Islet of Langerhans (tissue), 1 donor: Measurements from ENCODE around the gene LY6G5C.

ENCODE experiments used
- FAIRE-seq: peaks from one replicate; lab custom pipeline; 2011; peaks lifted over from hg19 to GRCh38; lab: Jason Lieb, UNC

The LY6G5C gene

DNA sequence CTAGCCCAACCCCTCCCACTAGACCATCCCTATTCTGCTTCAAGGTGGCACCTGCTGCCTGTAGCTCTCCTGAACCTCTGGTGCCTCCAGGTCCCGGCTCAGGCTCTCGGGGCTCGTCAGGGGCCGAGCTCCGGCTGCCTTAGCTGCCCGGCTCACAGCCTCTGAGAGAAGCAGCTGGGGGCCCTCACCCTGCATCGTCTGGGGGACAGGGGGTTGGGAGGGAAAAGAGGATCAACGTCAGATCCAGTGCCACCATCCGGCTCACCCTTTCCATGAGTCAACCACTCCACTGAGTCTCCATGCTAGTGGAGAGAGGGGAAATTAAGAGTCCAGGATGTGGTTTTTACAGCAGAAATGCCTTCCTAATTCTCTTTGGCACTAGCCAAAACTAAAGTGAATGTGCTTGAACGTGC is 41.4 kb downstream of the LY6G5C start:
- no peak for FAIRE-seq

GRCh38 chr6:31639043-31639442 is 41.8 kb downstream of the LY6G5C start:
- no peak for FAIRE-seq

DNA sequence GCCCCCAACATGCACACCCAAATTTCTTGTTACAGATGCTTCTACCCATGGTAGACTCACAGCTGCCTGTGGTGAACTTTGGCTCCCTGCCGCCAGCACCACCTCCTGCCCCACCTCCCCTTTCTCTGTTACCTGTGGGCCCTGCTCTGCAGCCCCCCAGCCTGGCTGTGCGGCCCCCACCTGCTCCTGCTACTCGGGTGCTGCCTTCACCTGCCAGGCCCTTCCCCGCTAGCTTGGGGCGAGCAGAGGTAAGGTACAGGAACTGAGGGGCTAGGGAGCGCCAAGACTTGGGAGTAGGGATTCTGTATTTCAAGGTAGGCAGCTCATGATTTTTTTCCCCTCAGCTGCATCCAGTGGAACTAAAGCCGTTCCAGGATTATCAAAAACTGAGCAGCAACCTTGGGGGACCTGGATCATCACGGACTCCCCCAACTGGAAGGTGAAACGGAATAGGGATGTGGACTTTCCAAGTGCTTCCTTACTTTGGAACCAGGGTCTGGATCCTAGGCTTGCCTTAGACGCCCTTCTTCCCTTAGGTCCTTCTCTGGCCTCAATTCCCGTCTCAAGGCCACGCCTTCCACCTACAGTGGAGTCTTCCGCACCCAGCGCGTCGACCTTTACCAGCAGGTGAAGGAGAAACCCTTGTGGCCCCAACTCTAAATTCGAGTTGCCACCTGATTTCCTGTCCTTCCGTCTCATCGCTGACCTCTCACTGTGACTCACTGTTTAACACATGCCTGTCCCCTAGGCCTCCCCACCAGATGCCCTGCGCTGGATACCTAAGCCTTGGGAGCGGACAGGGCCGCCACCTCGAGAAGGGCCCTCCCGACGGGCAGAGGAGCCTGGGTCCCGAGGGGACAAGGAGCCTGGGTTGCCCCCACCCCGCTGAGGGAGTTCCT is 43.9 kb downstream of the LY6G5C start:
- FAIRE-seq = no peak

- no peak for FAIRE-seq
These were observed 45.8 kb downstream of the LY6G5C start for GRCh38 chr6:31634969-31635575.

DNA sequence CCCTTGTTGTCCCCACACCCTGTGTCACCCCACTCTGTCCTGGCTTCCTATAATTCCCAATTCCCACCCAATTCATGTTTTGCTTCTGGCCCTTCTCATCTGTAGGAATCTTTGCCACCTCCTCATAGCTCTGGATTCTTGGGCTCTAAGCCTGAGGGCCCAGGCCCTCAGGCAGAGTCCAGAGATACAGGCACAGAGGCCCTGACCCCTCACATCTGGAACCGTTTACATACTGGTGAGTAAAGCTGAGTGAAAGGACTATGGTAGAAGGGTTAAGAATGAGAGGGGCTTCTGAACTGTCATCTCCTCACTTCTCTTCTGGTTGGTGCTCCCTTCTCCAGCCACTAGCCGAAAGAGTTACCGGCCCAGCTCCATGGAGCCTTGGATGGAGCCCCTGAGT is 46.7 kb downstream of the LY6G5C start:
- FAIRE-seq = no peak

- no peak for FAIRE-seq
These were observed 47.4 kb downstream of the LY6G5C start for GRCh38 chr6:31633447-31633846.

GRCh38 chr6:31632279-31632946 is 48.5 kb downstream of the LY6G5C start:
- FAIRE-seq = no peak

DNA sequence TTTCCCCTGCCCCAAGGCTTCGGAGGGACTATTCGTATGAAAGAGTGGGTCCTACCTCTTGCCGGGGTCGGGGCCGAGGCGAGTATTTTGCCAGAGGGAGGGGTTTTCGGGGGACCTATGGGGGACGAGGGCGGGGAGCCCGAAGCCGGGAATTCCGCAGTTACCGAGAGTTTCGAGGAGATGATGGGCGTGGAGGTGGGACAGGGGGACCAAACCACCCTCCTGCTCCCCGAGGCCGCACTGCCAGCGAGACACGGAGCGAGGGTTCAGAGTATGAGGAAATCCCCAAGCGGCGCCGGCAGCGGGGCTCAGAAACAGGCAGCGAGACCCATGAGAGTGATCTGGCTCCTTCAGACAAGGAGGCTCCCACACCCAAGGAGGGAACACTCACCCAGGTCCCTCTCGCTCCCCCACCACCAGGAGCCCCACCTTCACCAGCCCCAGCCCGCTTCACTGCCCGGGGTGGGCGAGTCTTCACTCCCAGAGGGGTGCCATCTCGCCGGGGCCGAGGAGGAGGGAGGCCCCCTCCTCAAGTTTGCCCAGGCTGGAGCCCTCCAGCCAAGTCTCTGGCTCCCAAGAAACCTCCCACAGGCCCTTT is 49.1 kb downstream of the LY6G5C start:
- no peak for FAIRE-seq

DNA sequence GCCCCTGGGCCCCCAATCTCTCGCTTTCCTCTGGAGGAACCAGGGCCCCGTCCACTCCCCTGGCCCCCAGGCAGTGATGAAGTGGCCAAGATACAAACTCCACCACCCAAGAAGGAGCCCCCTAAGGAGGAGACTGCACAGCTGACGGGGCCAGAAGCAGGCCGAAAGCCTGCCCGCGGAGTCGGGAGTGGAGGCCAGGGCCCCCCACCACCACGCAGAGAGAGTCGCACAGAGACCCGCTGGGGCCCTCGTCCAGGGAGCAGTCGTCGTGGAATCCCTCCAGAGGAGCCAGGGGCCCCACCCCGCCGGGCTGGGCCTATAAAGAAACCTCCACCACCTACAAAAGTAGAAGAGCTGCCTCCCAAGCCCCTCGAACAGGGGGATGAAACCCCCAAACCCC is 49.7 kb downstream of the LY6G5C start:
- no peak for FAIRE-seq

DNA sequence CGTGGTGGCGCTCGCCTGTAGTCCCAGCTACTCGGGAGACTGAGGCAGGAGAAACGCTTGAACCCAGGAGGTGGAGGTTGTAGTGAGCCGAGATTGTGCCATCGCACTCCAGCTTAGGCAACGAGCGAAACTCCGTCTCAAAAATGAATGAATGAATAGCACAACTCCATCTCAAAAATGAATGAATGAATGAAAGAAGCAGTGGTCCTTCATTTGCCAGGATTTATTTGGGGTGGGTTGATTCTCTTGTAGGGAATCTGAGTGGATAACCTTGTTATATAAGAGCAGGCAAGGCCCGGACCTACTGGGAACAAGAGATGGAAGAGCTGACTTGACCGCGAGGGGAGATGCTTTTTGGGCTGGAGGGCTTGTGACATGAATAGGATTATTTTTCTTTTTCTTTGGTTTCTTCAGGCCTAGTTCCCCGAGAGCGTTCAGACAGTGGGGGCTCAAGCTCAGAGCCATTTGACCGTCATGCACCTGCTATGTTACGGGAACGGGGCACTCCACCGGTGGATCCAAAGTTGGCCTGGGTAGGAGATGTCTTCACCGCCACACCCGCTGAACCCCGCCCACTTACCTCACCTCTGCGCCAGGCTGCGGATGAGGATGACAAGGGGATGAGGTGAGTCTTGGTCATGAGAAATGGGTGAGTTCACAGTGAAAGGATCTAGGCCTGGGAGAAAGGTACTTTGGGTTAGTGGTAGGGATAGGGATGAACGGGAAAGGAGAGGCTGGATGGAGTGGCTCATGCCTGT is 50.5 kb downstream of the LY6G5C start:
- no peak for FAIRE-seq

- FAIRE-seq = no peak
These were observed 51.9 kb downstream of the LY6G5C start for GRCh38 chr6:31629014-31629413.

- FAIRE-seq = no peak
These were observed 53.1 kb downstream of the LY6G5C start for GRCh38 chr6:31627690-31628287.

GRCh38 chr6:31626952-31627351 is 53.9 kb downstream of the LY6G5C start:
- FAIRE-seq = no peak
